COR-L47 (cell line): ENCODE data around the gene HPGDS.
"Not testable (repeated sequence)": the region's sequence is repeated elsewhere in the genome, so short reads cannot be mapped to it uniquely, and the experiment has no call there.

Experiments
- DNase-seq: peaks from one replicate; lab custom pipeline; 2025; lab: John Stamatoyannopoulos, UW

Gene HPGDS

GRCh38 chr4:94325835-94326234, 16.8 kb downstream of the HPGDS start:
- no peak for DNase-seq

- not testable (repeated sequence) for DNase-seq
These were observed 22.7 kb downstream of the HPGDS start for GRCh38 chr4:94319927-94320326.

- no peak for DNase-seq
These were observed 35.3 kb downstream of the HPGDS start for GRCh38 chr4:94307231-94307871.

GRCh38 chr4:94306713-94307112, 35.9 kb downstream of the HPGDS start:
- DNase-seq: no peak

- DNase-seq: no peak
These were observed 37.0 kb downstream of the HPGDS start for GRCh38 chr4:94305466-94306225.

- no peak for DNase-seq
These were observed 38.2 kb downstream of the HPGDS start for GRCh38 chr4:94304365-94304971.

- DNase-seq: no peak
These were observed 40.4 kb downstream of the HPGDS start for GRCh38 chr4:94302191-94302590.

- no peak for DNase-seq
These were observed 43.8 kb downstream of the HPGDS start for GRCh38 chr4:94298725-94299252.

- not testable (repeated sequence) for DNase-seq
These were observed 47.2 kb downstream of the HPGDS start for GRCh38 chr4:94295473-94295872.

- not testable (repeated sequence) for DNase-seq
These were observed 48.7 kb downstream of the HPGDS start for GRCh38 chr4:94293981-94294380.

GRCh38 chr4:94290245-94290644, 52.4 kb downstream of the HPGDS start:
- DNase-seq: no peak

- peak; percentile 62 for DNase-seq
These were observed 57.0 kb downstream of the HPGDS start for GRCh38 chr4:94285666-94286065.

- no peak for DNase-seq
These were observed 57.7 kb downstream of the HPGDS start for GRCh38 chr4:94284889-94285288.

GRCh38 chr4:94278781-94279180, 63.9 kb downstream of the HPGDS start:
- no peak for DNase-seq

- DNase-seq: no peak
These were observed 65.1 kb downstream of the HPGDS start for GRCh38 chr4:94277534-94277933.

GRCh38 chr4:94276204-94276603, 66.4 kb downstream of the HPGDS start:
- DNase-seq: no peak

GRCh38 chr4:94274912-94275311, 67.7 kb downstream of the HPGDS start:
- DNase-seq: no peak

GRCh38 chr4:94271248-94271647, 71.4 kb downstream of the HPGDS start:
- DNase-seq: no peak

- DNase-seq: no peak
These were observed 75.6 kb downstream of the HPGDS start for GRCh38 chr4:94267037-94267436.

GRCh38 chr4:94262163-94263016, 80.2 kb downstream of the HPGDS start:
- no peak for DNase-seq

- no peak for DNase-seq
These were observed 85.8 kb downstream of the HPGDS start for GRCh38 chr4:94256828-94257227.
